Fibroblast of skin of right biceps (primary cell): ENCODE data around the gene GRIK3.

ENCODE experiments used
- DNase-seq: peaks from one replicate; pipeline ENCODE4 v3.0.0-alpha.2; 2013

Gene GRIK3

DNA sequence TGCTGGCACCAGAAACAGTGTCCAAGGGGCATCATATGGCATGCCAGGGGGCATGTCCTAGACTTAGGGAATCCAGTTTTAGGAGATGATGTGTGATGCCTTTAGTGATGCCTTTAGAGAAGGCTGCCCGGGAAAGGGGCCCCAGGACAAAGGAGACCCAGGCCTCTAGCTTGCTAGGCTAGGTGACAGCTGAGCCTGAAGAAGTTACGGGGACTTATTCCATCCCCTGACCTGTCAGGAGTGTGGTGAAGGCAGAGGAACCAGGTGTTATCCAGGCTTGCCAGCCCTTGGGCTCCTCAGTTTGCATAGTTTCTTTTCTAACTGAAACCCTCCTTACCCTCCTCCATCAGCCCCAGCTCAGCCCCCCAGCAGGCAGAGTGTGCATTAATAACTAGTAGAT is 281.9 kb downstream of the GRIK3 start:
- DNase-seq, result no peak

DNA sequence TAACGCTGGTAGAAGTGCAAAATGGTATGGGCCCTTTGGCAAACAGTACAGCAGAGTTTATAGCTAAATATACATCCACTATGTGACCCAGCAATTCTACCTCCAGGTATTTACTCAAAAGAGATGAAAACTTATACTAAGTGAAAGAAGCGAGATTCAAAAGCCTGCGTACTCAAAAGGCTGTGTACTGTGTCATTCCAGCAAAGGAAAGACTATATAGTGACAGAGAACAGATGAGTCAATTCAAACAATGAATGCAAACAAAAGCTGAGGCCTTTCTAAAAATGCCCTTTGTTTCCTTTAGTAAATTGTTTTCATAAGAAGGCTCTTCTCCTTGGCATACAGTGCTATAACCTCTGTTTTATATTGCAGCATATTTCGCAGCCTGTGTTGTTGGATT is 282.8 kb downstream of the GRIK3 start:
- no peak for DNase-seq

DNA sequence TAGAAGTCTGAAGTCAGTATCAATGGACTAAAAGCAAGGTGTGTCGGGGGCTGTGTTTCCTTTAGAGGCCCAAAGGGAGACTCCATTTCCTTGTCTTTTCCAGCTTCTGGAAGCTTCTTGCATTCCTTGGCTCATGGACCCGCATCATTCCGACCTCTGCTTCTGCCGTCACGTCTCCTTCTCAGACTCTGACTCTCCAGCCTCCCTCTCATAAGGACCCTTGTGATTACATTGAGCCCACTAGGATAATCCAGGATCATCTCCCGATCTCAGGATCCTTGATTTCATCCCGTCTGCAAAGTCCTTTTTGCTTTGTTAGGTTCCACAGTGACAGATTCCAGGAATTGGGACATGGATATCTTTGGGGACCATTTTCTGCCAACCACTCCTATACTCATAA is 285.8 kb downstream of the GRIK3 start:
- no peak for DNase-seq
